GM19328 (cell line): ENCODE measurements around the gene CCDC183.
A peak's percentile ranks its signal among the peaks of the same experiment; 100 is the strongest.

Source experiments
- ATAC-seq: cut with Tn5 transposase; IDR thresholded peaks from one replicate; pipeline ENCODE4 v1.9.1; 2021; ENCODE audit warnings: mild to moderate bottlenecking, moderate library complexity; ENCODE audit not compliant: unreplicated experiment

CCDC183 gene

GRCh38 chr9:136847826-136848392, 51.8 kb downstream of the CCDC183 start:
- no peak for ATAC-seq

GRCh38 chr9:136848393-136849037, 52.4 kb downstream of the CCDC183 start:
- ATAC-seq, result no peak

- peak; percentile 83 for ATAC-seq
Measured at GRCh38 chr9:136849038-136849959, 53.2 kb downstream of the CCDC183 start, which contains the start of gene PHPT1. Gene PHPT1, plus strand, starts transcription at chr9:136849409. Its CDS starts 22 bp downstream, at chr9:136849431.

GRCh38 chr9:136849960-136850865, 54.1 kb downstream of the CCDC183 start:
- ATAC-seq, result no peak

- no peak for ATAC-seq
Measured at GRCh38 chr9:136850866-136851775, 55.0 kb downstream of the CCDC183 start.

- ATAC-seq, result no peak
Measured at GRCh38 chr9:136851941-136852663, 56.0 kb downstream of the CCDC183 start, which contains the start of gene MAMDC4. Gene MAMDC4, plus strand, starts transcription at chr9:136852346. Its CDS starts 71 bp downstream, at chr9:136852417.

- no peak for ATAC-seq
Measured at GRCh38 chr9:136852664-136853595, 56.8 kb downstream of the CCDC183 start.

GRCh38 chr9:136853596-136854112, 57.5 kb downstream of the CCDC183 start:
- ATAC-seq, result no peak

- no peak for ATAC-seq
Measured at GRCh38 chr9:136854113-136854841, 58.1 kb downstream of the CCDC183 start.

- ATAC-seq, result no peak
Measured at GRCh38 chr9:136854842-136855460, 58.8 kb downstream of the CCDC183 start.

GRCh38 chr9:136855461-136856078, 59.4 kb downstream of the CCDC183 start:
- no peak for ATAC-seq

GRCh38 chr9:136856079-136856476, 59.9 kb downstream of the CCDC183 start:
- ATAC-seq, result no peak

- no peak for ATAC-seq
Measured at GRCh38 chr9:136856541-136857141, 60.5 kb downstream of the CCDC183 start.

GRCh38 chr9:136857166-136857565, 61.0 kb downstream of the CCDC183 start:
- ATAC-seq, result no peak
